GM12875 (cell line): ENCODE data around the gene RPF1.

Source experiments
- H3K4me3 ChIP-seq: one replicate; pipeline ENCODE4 v1.5.1; 2011; ENCODE audit warnings: low read depth, low read length, control low read depth
- CTCF ChIP-seq: IDR thresholded peaks from 2 replicates; pipeline ENCODE4 v1.5.1; 2011; ENCODE audit warnings: low read depth, mild to moderate bottlenecking, control low read depth, inconsistent platforms, low read length, moderate library complexity, borderline replicate concordance; ENCODE audit not compliant: insufficient read depth

Gene RPF1

GRCh38 chr1:84478876-84479868 is at the start of gene RPF1:
RPF1 (plus strand) TSS chr1:84479266; CDS start chr1:84479282, 16 bp downstream.
- no peak for TF ChIP-seq CTCF
- H3K4me3 ChIP-seq = peak within 1 kb of the TSS; percentile 59

- no peak overlapping the region for H3K4me3 ChIP-seq
- TF ChIP-seq CTCF = no peak
Measured at GRCh38 chr1:84430546-84430945, 48.5 kb upstream of the RPF1 start.

- H3K4me3 ChIP-seq = no peak overlapping the region
- peak; percentile 50; the same call in 1 of the 2 replicates for TF ChIP-seq CTCF
Measured at GRCh38 chr1:84433258-84434080, 45.6 kb upstream of the RPF1 start.

GRCh38 chr1:84434081-84434769 is 44.8 kb upstream of the RPF1 start:
- no peak overlapping the region for H3K4me3 ChIP-seq
- no peak for TF ChIP-seq CTCF

GRCh38 chr1:84434801-84435549 is 44.1 kb upstream of the RPF1 start:
- no peak overlapping the region for H3K4me3 ChIP-seq
- TF ChIP-seq CTCF = no peak
